ENCODE measurements around the gene SRP72.

- no peak for TF ChIP-seq GATA2 (IDR thresholded peaks at IDR 0.05; ENCODE audit: low read depth, low read length)
- no peak for TF ChIP-seq GATA3 (IDR thresholded peaks at IDR 0.05; ENCODE audit: low read depth, low read length)
Measured at GRCh38 chr4:56460085-56460484, 7.3 kb upstream of the SRP72 start.

Data from SH-SY5Y (cell line).